ENCODE measurements around the gene LGI4.
"Not testable (repeated sequence)": the region's sequence is repeated elsewhere in the genome, so short reads cannot be mapped to it uniquely, and the experiment has no call there.

DNA sequence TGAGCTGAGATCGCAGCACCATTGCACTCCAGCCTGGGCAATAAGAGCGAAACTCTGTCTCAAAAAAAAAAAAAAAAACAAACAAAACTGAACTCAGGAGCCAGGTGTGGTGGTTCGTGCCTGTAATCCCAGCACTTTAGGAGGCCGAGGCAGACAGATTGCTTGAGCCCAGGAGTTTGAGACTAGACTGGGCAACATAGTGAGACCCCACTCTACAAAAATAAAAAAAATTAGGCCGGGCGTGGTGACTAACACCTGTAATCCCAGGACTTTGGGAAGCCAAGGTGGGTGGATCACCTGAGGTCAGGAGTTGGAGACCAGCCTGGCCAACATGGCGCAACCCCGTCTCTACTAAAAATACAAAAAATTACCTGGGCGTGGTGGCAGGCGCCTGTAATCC, 32.9 kb downstream of the LGI4 start:
- TF ChIP-seq, protein P1, sequence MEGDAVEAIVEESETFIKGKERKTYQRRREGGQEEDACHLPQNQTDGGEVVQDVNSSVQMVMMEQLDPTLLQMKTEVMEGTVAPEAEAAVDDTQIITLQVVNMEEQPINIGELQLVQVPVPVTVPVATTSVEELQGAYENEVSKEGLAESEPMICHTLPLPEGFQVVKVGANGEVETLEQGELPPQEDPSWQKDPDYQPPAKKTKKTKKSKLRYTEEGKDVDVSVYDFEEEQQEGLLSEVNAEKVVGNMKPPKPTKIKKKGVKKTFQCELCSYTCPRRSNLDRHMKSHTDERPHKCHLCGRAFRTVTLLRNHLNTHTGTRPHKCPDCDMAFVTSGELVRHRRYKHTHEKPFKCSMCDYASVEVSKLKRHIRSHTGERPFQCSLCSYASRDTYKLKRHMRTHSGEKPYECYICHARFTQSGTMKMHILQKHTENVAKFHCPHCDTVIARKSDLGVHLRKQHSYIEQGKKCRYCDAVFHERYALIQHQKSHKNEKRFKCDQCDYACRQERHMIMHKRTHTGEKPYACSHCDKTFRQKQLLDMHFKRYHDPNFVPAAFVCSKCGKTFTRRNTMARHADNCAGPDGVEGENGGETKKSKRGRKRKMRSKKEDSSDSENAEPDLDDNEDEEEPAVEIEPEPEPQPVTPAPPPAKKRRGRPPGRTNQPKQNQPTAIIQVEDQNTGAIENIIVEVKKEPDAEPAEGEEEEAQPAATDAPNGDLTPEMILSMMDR (IDR thresholded peaks at IDR 0.05), result not testable (repeated sequence)
- not testable (repeated sequence) for TF ChIP-seq POLR2A (IDR thresholded peaks at IDR 0.05)
